ENCODE measurements around the gene NLGN3.

DNA sequence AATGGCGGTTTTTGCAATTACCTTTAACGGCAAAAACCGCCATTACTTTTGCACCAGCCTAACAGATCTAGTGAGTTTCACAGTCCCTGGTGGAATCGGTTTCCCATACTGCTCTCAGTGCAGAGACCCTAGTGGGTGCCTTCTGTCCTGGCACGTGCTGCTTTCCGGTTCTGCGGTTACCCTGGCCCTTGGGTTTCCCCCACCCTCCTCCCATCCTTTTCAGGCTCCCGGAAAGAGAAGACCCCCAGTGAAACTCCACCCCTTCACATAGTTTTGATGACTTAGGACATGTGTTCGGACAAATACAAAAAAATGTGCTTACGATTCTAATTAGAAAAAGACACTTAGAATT lies 36.9 kb downstream of the NLGN3 start:
- TF ChIP-seq, protein P1, sequence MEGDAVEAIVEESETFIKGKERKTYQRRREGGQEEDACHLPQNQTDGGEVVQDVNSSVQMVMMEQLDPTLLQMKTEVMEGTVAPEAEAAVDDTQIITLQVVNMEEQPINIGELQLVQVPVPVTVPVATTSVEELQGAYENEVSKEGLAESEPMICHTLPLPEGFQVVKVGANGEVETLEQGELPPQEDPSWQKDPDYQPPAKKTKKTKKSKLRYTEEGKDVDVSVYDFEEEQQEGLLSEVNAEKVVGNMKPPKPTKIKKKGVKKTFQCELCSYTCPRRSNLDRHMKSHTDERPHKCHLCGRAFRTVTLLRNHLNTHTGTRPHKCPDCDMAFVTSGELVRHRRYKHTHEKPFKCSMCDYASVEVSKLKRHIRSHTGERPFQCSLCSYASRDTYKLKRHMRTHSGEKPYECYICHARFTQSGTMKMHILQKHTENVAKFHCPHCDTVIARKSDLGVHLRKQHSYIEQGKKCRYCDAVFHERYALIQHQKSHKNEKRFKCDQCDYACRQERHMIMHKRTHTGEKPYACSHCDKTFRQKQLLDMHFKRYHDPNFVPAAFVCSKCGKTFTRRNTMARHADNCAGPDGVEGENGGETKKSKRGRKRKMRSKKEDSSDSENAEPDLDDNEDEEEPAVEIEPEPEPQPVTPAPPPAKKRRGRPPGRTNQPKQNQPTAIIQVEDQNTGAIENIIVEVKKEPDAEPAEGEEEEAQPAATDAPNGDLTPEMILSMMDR (IDR thresholded peaks at IDR 0.05) = no peak
- no peak for TF ChIP-seq POLR2AphosphoS5 (IDR thresholded peaks at IDR 0.05)
